Astrocyte of the spinal cord (primary cell): ENCODE data around the gene TMEM243.
"Not testable (repeated sequence)": the region's sequence is repeated elsewhere in the genome, so short reads cannot be mapped to it uniquely, and the experiment has no call there.

ENCODE experiments used
- DNase-seq: peaks from one replicate; pipeline ENCODE4 v3.0.0; 2011; ENCODE audit warnings: low read depth, low spot score
- H3K4me3 ChIP-seq: 2 replicates; pipeline ENCODE4 v1.5.1; 2011; ENCODE audit warnings: low read depth, mild to moderate bottlenecking, low read length, moderate library complexity
- CTCF ChIP-seq: IDR thresholded peaks from 2 replicates; pipeline ENCODE4 v1.5.1; 2012; ENCODE audit warnings: low read depth, mild to moderate bottlenecking, low read length, inconsistent platforms
- in situ Hi-C: cut with HindIII; loops from 2 replicates; pipeline ENCODE4 v1.10.0; 2017; ENCODE audit warnings: low sequenced_read_pairs

TMEM243 gene, protein sequence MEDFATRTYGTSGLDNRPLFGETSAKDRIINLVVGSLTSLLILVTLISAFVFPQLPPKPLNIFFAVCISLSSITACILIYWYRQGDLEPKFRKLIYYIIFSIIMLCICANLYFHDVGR

GRCh38 chr7:87219545-87220025, at the start of gene TMEM243:
Gene TMEM243, minus strand, starts transcription at chr7:87219732. Its CDS starts 229 bp downstream, at chr7:87219503.
- in situ Hi-C loops, result no loop called here
- no peak for TF ChIP-seq CTCF
- DNase-seq, result peak; percentile 67
- H3K4me3 ChIP-seq, result peak within 1 kb of the TSS; percentile 90

DNA sequence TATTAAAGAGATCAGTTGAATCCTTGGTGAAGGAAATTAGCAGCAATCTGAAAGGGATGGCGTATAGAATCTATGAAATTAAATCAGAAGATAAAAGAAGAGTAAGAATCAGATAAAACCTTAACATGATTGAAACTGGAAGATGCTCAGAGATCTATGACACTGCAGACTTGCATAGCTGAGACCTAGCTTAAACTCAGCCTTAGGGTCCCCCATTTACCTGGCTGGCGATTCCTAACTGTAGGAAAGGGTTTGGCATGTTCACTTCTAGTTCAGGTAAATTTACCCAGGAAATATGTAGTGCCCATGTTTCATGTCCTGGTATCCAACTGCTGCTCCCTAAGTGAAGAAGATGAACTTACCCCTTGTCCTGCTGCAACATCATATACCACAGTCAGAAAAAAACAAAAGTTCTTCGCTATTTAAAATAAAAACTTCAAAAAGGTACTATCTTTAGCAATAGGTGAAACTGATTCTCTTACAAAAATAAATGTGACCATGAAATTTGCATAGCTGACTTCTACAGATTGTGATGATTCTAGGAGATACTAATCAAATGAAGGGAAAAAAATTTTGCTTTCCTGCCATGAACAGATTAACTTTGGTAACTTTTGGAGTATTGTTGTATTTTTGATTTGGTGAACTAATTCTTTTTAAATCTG, 47.8 kb upstream of the TMEM243 start:
- in situ Hi-C loops, result no loop called here
- no peak for DNase-seq
- H3K4me3 ChIP-seq, result no peak overlapping the region
- no peak for TF ChIP-seq CTCF

- in situ Hi-C loops, result no loop called here
- H3K4me3 ChIP-seq, result no peak overlapping the region
- DNase-seq, result no peak
- TF ChIP-seq CTCF, result no peak
Measured at GRCh38 chr7:87263537-87263936, 44.0 kb upstream of the TMEM243 start.

GRCh38 chr7:87253589-87254087, 34.1 kb upstream of the TMEM243 start:
- no peak for TF ChIP-seq CTCF
- H3K4me3 ChIP-seq, result no peak overlapping the region
- DNase-seq, result no peak
- in situ Hi-C loops, result no loop called here

- in situ Hi-C loops, H3K4me3 ChIP-seq, DNase-seq: not testable (repeated sequence)
Measured at GRCh38 chr7:87245671-87246070, 26.1 kb upstream of the TMEM243 start.

GRCh38 chr7:87238464-87239051, 19.0 kb upstream of the TMEM243 start:
- H3K4me3 ChIP-seq, in situ Hi-C loops, DNase-seq: not testable (repeated sequence)

- H3K4me3 ChIP-seq, result no peak overlapping the region
- in situ Hi-C loops, result no loop called here
- DNase-seq, result no peak
Measured at GRCh38 chr7:87234949-87235348, 15.4 kb upstream of the TMEM243 start.

More at GRCh38 chr7:87234949-87235348, 15.4 kb upstream of the TMEM243 start:
- no peak for TF ChIP-seq CTCF
